ENCODE measurements around the gene FHIT. TPM values are rescaled to one million over a fixed set of nuclear protein-coding genes. Genes with fewer than 3 reads are reported as not detected.

Gene FHIT
- total RNA-seq, 1 donor from 2014 or later = 20.2 TPM

DNA sequence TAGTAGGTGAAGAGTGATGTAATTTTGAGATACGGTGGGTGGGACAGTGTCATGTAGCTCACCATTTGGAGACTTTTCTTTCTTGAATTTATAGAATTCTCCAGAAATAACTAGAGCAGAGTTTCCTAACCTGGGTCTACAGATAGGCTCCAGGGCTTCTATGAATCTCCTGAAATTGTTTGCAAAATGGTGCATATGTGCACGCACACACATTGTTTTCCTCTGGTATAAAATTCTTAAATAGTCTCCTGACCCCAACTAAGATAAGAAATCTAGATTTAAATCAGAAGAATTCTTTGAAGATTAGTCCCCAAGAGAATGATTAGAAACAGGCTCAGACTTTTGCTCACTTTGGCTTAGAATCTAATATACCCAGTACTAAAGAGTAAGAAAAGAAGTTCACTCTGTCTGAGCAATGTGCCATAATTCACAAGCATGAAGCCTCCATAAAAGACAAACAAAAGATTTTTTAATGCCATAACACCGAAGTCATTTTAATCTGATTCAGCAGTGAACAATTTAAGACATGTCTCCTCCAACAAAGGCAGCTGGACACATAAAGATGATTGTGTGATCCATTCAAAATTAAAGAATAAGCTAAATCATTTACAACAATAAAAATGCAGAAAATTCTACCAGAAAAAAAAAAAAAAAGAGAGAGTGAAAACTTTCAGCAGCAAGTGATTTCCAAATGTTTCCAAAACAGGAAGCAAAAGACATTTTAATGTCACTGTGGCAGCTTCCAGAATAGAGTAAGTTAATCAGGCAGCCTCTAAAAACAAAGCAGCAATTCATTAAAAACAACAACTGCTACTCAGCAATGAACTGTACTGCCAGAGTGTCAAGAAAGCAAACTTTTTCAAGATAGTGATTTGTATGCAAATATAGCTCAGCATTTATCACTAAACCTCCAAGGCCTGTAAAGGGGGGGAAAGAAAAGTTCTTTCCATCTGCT lies 1225.9 kb downstream of the FHIT start:
- Mint-ChIP-seq H3K27ac (ENCODE audit: unreplicated experiment) (no peak overlapping the region), H3K4me1 (ENCODE audit: unreplicated experiment) (no peaks in the 10 kb centered on the region), H3K9me3 (ENCODE audit: unreplicated experiment) (no peaks in the 10 kb centered on the region), H3K27me3 (ENCODE audit: unreplicated experiment) (no peaks in the 10 kb centered on the region), H3K4me3 (ENCODE audit: unreplicated experiment) (no peak overlapping the region), H3K36me3 (ENCODE audit: low read depth, unreplicated experiment) (no peaks in the 10 kb centered on the region)
- no peak for TF ChIP-seq CTCF (IDR thresholded peaks at IDR 0.05; ENCODE audit: unreplicated experiment)
- DNase-seq (ENCODE audit: low spot score) = no peak

DNA sequence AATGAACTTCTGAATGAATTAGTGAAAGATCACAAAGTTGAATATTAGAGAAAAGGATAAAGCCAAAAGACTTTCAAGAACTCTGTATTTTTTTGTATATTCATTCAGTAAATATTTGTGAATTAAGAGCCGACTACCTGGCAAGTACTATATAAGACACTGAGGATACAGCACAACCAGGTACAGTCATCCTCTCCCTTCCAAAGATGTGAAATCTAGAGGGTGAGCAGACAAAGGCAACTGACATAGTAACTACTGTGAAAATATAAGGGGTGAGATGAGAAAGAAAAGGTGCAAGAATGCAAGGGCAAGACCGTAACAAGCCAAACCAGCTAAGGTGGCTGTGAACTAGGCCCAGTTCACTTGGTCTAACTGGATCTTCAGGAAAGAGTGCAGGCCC lies 1226.9 kb downstream of the FHIT start:
- Mint-ChIP-seq H3K4me1 (ENCODE audit: unreplicated experiment) (no peaks in the 10 kb centered on the region), H3K4me3 (ENCODE audit: unreplicated experiment) (no peak overlapping the region), H3K36me3 (ENCODE audit: low read depth, unreplicated experiment) (no peaks in the 10 kb centered on the region), H3K27me3 (ENCODE audit: unreplicated experiment) (no peaks in the 10 kb centered on the region), H3K9me3 (ENCODE audit: unreplicated experiment) (no peaks in the 10 kb centered on the region), H3K27ac (ENCODE audit: unreplicated experiment) (no peak overlapping the region)
- TF ChIP-seq CTCF (IDR thresholded peaks at IDR 0.05; ENCODE audit: unreplicated experiment) = no peak
- DNase-seq (ENCODE audit: low spot score) = no peak

DNA sequence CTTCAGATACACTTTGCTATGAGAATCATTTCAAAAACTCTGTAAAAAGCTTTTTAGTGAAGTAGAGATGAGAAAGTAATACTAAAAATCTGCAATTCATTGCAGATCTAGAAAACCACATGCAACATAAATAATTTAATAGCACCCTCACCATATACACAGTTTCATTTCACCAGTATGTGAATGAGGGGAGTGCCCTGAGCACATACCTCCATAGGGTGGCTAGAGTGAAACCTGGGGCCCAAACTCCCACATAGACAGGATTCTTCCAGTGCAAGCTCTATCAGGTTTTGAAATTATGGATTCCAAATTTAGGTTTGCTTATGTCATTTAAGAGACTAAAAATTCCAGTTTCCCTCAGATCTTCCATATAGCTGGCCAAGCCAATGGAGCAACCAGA lies 1228.1 kb downstream of the FHIT start:
- Mint-ChIP-seq H3K4me3 (ENCODE audit: unreplicated experiment) (no peak overlapping the region), H3K9me3 (ENCODE audit: unreplicated experiment) (no peaks in the 10 kb centered on the region), H3K27me3 (ENCODE audit: unreplicated experiment) (no peaks in the 10 kb centered on the region), H3K27ac (ENCODE audit: unreplicated experiment) (no peak overlapping the region), H3K4me1 (ENCODE audit: unreplicated experiment) (no peaks in the 10 kb centered on the region), H3K36me3 (ENCODE audit: low read depth, unreplicated experiment) (no peaks in the 10 kb centered on the region)
- TF ChIP-seq CTCF (IDR thresholded peaks at IDR 0.05; ENCODE audit: unreplicated experiment) = no peak
- DNase-seq (ENCODE audit: low spot score) = no peak

- no peak overlapping the region for H3K27ac Mint-ChIP-seq (ENCODE audit: unreplicated experiment)
- no peak for TF ChIP-seq CTCF (IDR thresholded peaks at IDR 0.05; ENCODE audit: unreplicated experiment)
- no peaks in the 10 kb centered on the region for H3K9me3 Mint-ChIP-seq (ENCODE audit: unreplicated experiment)
- H3K4me1 Mint-ChIP-seq (ENCODE audit: unreplicated experiment) = no peaks in the 10 kb centered on the region
- H3K27me3 Mint-ChIP-seq (ENCODE audit: unreplicated experiment) = no peaks in the 10 kb centered on the region
- no peaks in the 10 kb centered on the region for H3K36me3 Mint-ChIP-seq (ENCODE audit: low read depth, unreplicated experiment)
- DNase-seq (ENCODE audit: low spot score) = no peak
- no peak overlapping the region for H3K4me3 Mint-ChIP-seq (ENCODE audit: unreplicated experiment)
These were observed 1233.6 kb downstream of the FHIT start for GRCh38 chr3:60017631-60018030.

GRCh38 chr3:60015032-60015705 lies 1236.1 kb downstream of the FHIT start:
- no peaks in the 10 kb centered on the region for H3K27me3 Mint-ChIP-seq (ENCODE audit: unreplicated experiment)
- H3K27ac Mint-ChIP-seq (ENCODE audit: unreplicated experiment) = no peak overlapping the region
- H3K4me1 Mint-ChIP-seq (ENCODE audit: unreplicated experiment) = no peaks in the 10 kb centered on the region
- no peaks in the 10 kb centered on the region for H3K36me3 Mint-ChIP-seq (ENCODE audit: low read depth, unreplicated experiment)
- H3K9me3 Mint-ChIP-seq (ENCODE audit: unreplicated experiment) = no peaks in the 10 kb centered on the region
- no peak overlapping the region for H3K4me3 Mint-ChIP-seq (ENCODE audit: unreplicated experiment)
- no peak for DNase-seq (ENCODE audit: low spot score)
- TF ChIP-seq CTCF (IDR thresholded peaks at IDR 0.05; ENCODE audit: unreplicated experiment) = no peak
